ENCODE data around the gene NCOA1. TPM values are rescaled to one million over a fixed set of nuclear protein-coding genes. Genes with fewer than 3 reads are reported as not detected.
"Not testable (repeated sequence)": the region's sequence is repeated elsewhere in the genome, so short reads cannot be mapped to it uniquely, and the experiment has no call there.

NCOA1 gene
- polyA plus RNA-seq, 3 donors = 7.3 to 30.2 (median 10.2) TPM

- H3K9ac ChIP-seq (ENCODE audit: insufficient read depth, low read length, poor library complexity, severe bottlenecking); H4K20me1 ChIP-seq (ENCODE audit: insufficient read depth, low read length); DNase-seq; intact Hi-C loops (cut with micrococcal nuclease); H3K27me3 Mint-ChIP-seq (ENCODE audit: low read depth in 3 of 3); H3K4me3 ChIP-seq (replicated peaks in 1 of 3; ENCODE audit: low read depth in 2 of 3, low read length in 3 of 3); H2AFZ ChIP-seq (ENCODE audit: insufficient read depth, low read depth, low read length, poor library complexity, severe bottlenecking); H3K4me1 Mint-ChIP-seq; H3K4me1 ChIP-seq (ENCODE audit: control insufficient read depth in 1 of 2, insufficient read depth in 2 of 2, low read length in 2 of 2); H3K27ac ChIP-seq (ENCODE audit: low read depth in 1 of 2, low read length in 2 of 2); H3K4me2 ChIP-seq (replicated peaks; ENCODE audit: extremely low read depth, low read length, poor library complexity, severe bottlenecking); H3K4me3 Mint-ChIP-seq; H3K9me3 ChIP-seq (replicated peaks in 1 of 2; ENCODE audit: control insufficient read depth in 1 of 2, insufficient read depth in 1 of 2, low read length in 2 of 2); H3K27me3 ChIP-seq (ENCODE audit: control insufficient read depth in 2 of 2, insufficient read depth in 2 of 2, low read length in 2 of 2): not testable (repeated sequence)
- H3K79me2 ChIP-seq (ENCODE audit: insufficient read depth, low read length) = peaks cover 61% of the 10 kb centered on the region
- H3K36me3 ChIP-seq (replicated peaks in 1 of 2; ENCODE audit: control insufficient read depth in 1 of 2, insufficient read depth in 2 of 2, low read length in 2 of 2) = peaks cover 2 to 11% of the 10 kb centered on the region in 2 donors
- peaks cover 36 to 59% of the 10 kb centered on the region in 2 donors for H3K36me3 Mint-ChIP-seq
- H3K9me3 Mint-ChIP-seq = peaks cover 0 to 12% (median 2%) of the 10 kb centered on the region in 7 donors
- 96% methylated on average over 15 of the region's 25 CpGs for WGBS (ENCODE audit: insufficient coverage)
- peak overlapping the region in 6 of 7 donors; percentile 23 to 82 (median 42) for H3K27ac Mint-ChIP-seq
Observed at GRCh38 chr2:24805811-24806660, 315.0 kb downstream of the NCOA1 start.

GRCh38 chr2:24806661-24807036 lies 315.6 kb downstream of the NCOA1 start:
- Histone ChIP-seq H3K79me2 (ENCODE audit: insufficient read depth, low read length) (peaks cover 64% of the 10 kb centered on the region), H3K4me2 (replicated peaks; ENCODE audit: extremely low read depth, low read length, poor library complexity, severe bottlenecking) (no peak overlapping the region), H3K4me1 (ENCODE audit: control insufficient read depth in 1 of 2, insufficient read depth in 2 of 2, low read length in 2 of 2) (no peaks in the 10 kb centered on the region), H3K27me3 (ENCODE audit: control insufficient read depth in 2 of 2, insufficient read depth in 2 of 2, low read length in 2 of 2) (no peaks in the 10 kb centered on the region), H3K9me3 (replicated peaks in 1 of 2; ENCODE audit: control insufficient read depth in 1 of 2, insufficient read depth in 1 of 2, low read length in 2 of 2) (peaks cover 0 to 6% of the 10 kb centered on the region in 2 donors), H3K9ac (ENCODE audit: insufficient read depth, low read length, poor library complexity, severe bottlenecking) (no peak overlapping the region), H4K20me1 (ENCODE audit: insufficient read depth, low read length) (no peaks in the 10 kb centered on the region), H2AFZ (ENCODE audit: insufficient read depth, low read depth, low read length, poor library complexity, severe bottlenecking) (no peak overlapping the region), H3K27ac (ENCODE audit: low read depth in 1 of 2, low read length in 2 of 2) (no peak overlapping the region), H3K36me3 (replicated peaks in 1 of 2; ENCODE audit: control insufficient read depth in 1 of 2, insufficient read depth in 2 of 2, low read length in 2 of 2) (peaks cover 2 to 11% of the 10 kb centered on the region in 2 donors), H3K4me3 (replicated peaks in 1 of 3; ENCODE audit: low read depth in 2 of 3, low read length in 3 of 3) (no peak overlapping the region)
- H3K4me3 Mint-ChIP-seq = no peak overlapping the region
- H3K9me3 Mint-ChIP-seq = peaks cover 0 to 12% (median 2%) of the 10 kb centered on the region in 7 donors
- no peaks in the 10 kb centered on the region for H3K27me3 Mint-ChIP-seq (ENCODE audit: low read depth in 3 of 3)
- H3K4me1 Mint-ChIP-seq = peaks cover 3% of the 10 kb centered on the region
- DNase-seq = no peak
- TF ChIP-seq CTCF (IDR thresholded peaks at IDR 0.05) = no peak
- intact Hi-C loops (cut with micrococcal nuclease) = no loop called here
- peak overlapping the region in 4 of 7 donors; percentile 26 to 43 (median 42) for H3K27ac Mint-ChIP-seq
- peaks cover 35 to 59% of the 10 kb centered on the region in 2 donors for H3K36me3 Mint-ChIP-seq

All from CD14-positive monocyte (primary cell).